IPS DF 19.7 (cell line): ENCODE results near the gene LRRC2.

Source experiments
- DNase-seq: peaks from one replicate; pipeline ENCODE4 v3.0.0-alpha.2; 2013; ENCODE audit warnings: low read depth, low spot score

Gene LRRC2

GRCh38 chr3:46479021-46479420 is 87.1 kb downstream of the LRRC2 start:
- no peak for DNase-seq

GRCh38 chr3:46478341-46478740 is 87.8 kb downstream of the LRRC2 start:
- no peak for DNase-seq

- no peak for DNase-seq
Observed at GRCh38 chr3:46477756-46478155, 88.3 kb downstream of the LRRC2 start.

- no peak for DNase-seq
Observed at GRCh38 chr3:46477145-46477544, 89.0 kb downstream of the LRRC2 start.

- DNase-seq: no peak
Observed at GRCh38 chr3:46472736-46473135, 93.4 kb downstream of the LRRC2 start.

GRCh38 chr3:46471371-46471914 is 94.7 kb downstream of the LRRC2 start:
- no peak for DNase-seq

GRCh38 chr3:46470831-46471230 is 95.3 kb downstream of the LRRC2 start:
- no peak for DNase-seq

GRCh38 chr3:46469680-46470357 is 96.3 kb downstream of the LRRC2 start:
- no peak for DNase-seq

- DNase-seq: no peak
Observed at GRCh38 chr3:46468753-46469600, 97.1 kb downstream of the LRRC2 start.

- DNase-seq: no peak
Observed at GRCh38 chr3:46467562-46467961, 98.5 kb downstream of the LRRC2 start.

- DNase-seq: no peak
Observed at GRCh38 chr3:46466871-46467403, 99.2 kb downstream of the LRRC2 start.

GRCh38 chr3:46466273-46466672 is 99.8 kb downstream of the LRRC2 start:
- no peak for DNase-seq
